Parathyroid adenoma (tissue), 2 donors: Measurements from ENCODE around the gene CDC14B.

Experiments
- H2AFZ ChIP-seq: fragments of 300-600 bp; sonication (generic); one replicate; pipeline ENCODE4 v1.7.0; 2017; ENCODE audit warnings: antibody characterized with exemption, mild to moderate bottlenecking
- H3K27ac ChIP-seq: fragments of 300-600 bp; sonication (generic); one replicate; pipeline ENCODE4 v1.7.0; 2017
- H3K27me3 ChIP-seq: fragments of 300-600 bp; sonication (generic); one replicate; pipeline ENCODE4 v1.7.0; 2017; ENCODE audit warnings: low read length; ENCODE audit not compliant: control insufficient read depth, insufficient read depth
- H3K36me3 ChIP-seq: fragments of 300-600 bp; sonication (generic); one replicate; pipeline ENCODE4 v1.7.0; 2017; ENCODE audit warnings: low read length; ENCODE audit not compliant: control insufficient read depth, insufficient read depth
- H3K4me1 ChIP-seq: fragments of 300-600 bp; sonication (generic); one replicate; pipeline ENCODE4 v1.7.0; 2017; ENCODE audit warnings: control low read depth
- H3K4me2 ChIP-seq: fragments of 300-600 bp; sonication (generic); one replicate; pipeline ENCODE4 v1.7.0; 2017; ENCODE audit warnings: low read length
- H3K4me3 ChIP-seq: fragments of 300-600 bp; sonication (generic); one replicate; pipeline ENCODE4 v1.7.0; 2017; ENCODE audit warnings: low read depth, low read length
- H3K79me2 ChIP-seq: fragments of 300-600 bp; sonication (generic); one replicate; pipeline ENCODE4 v1.7.0; 2017; ENCODE audit warnings: control low read depth
- H3K9ac ChIP-seq: fragments of 300-600 bp; sonication (generic); one replicate; pipeline ENCODE4 v1.7.0; 2017; ENCODE audit warnings: mild to moderate bottlenecking
- H3K9me3 ChIP-seq: fragments of 300-600 bp; sonication (generic); one replicate; pipeline ENCODE4 v1.7.0; 2017; ENCODE audit warnings: low read length; ENCODE audit not compliant: control insufficient read depth
- CTCF ChIP-seq: fragments of 300-600 bp; sonication (generic); IDR thresholded peaks from one replicate; pipeline ENCODE4 v1.7.0; 2017; ENCODE audit warnings: antibody characterized with exemption, mild to moderate bottlenecking
- donor health status: primary hyperparathyroidism.

Gene CDC14B

GRCh38 chr9:96459268-96460007 is 160.2 kb downstream of the CDC14B start:
- Histone ChIP-seq H3K9me3 (no peaks in the 10 kb centered on the region), H3K27ac (no peak overlapping the region), H3K4me3 (no peak overlapping the region), H3K4me1 (peaks cover 4% of the 10 kb centered on the region), H3K27me3 (no peaks in the 10 kb centered on the region), H3K4me2 (no peak overlapping the region), H3K79me2 (no peaks in the 10 kb centered on the region), H2AFZ (no peak overlapping the region), H3K9ac (no peak overlapping the region), H3K36me3 (no peaks in the 10 kb centered on the region)
- no peak for TF ChIP-seq CTCF

- no peak for TF ChIP-seq CTCF
- H2AFZ ChIP-seq, result no peak overlapping the region
- H3K4me1 ChIP-seq, result no peaks in the 10 kb centered on the region
- H3K4me2 ChIP-seq, result no peak overlapping the region
- no peak overlapping the region for H3K9ac ChIP-seq
- no peak overlapping the region for H3K4me3 ChIP-seq
- H3K36me3 ChIP-seq, result no peaks in the 10 kb centered on the region
- no peaks in the 10 kb centered on the region for H3K27me3 ChIP-seq
- no peak overlapping the region for H3K27ac ChIP-seq
- no peaks in the 10 kb centered on the region for H3K9me3 ChIP-seq
- H3K79me2 ChIP-seq, result no peaks in the 10 kb centered on the region
Observed at GRCh38 chr9:96458226-96458625, 161.4 kb downstream of the CDC14B start.

GRCh38 chr9:96457266-96457665 is 162.4 kb downstream of the CDC14B start:
- H3K4me3 ChIP-seq, result no peak overlapping the region
- H3K27ac ChIP-seq, result no peak overlapping the region
- no peaks in the 10 kb centered on the region for H3K9me3 ChIP-seq
- TF ChIP-seq CTCF, result no peak
- no peaks in the 10 kb centered on the region for H3K4me1 ChIP-seq
- H3K79me2 ChIP-seq, result no peaks in the 10 kb centered on the region
- no peak overlapping the region for H3K4me2 ChIP-seq
- H3K9ac ChIP-seq, result no peak overlapping the region
- H3K27me3 ChIP-seq, result no peaks in the 10 kb centered on the region
- H3K36me3 ChIP-seq, result no peaks in the 10 kb centered on the region
- no peak overlapping the region for H2AFZ ChIP-seq

- Histone ChIP-seq H3K79me2 (no peaks in the 10 kb centered on the region), H3K9ac (no peak overlapping the region), H3K4me2 (no peak overlapping the region), H3K27ac (no peak overlapping the region), H3K9me3 (no peaks in the 10 kb centered on the region), H3K4me3 (no peak overlapping the region), H3K27me3 (no peaks in the 10 kb centered on the region), H3K36me3 (no peaks in the 10 kb centered on the region), H2AFZ (no peak overlapping the region), H3K4me1 (no peaks in the 10 kb centered on the region)
- peak; percentile 9 for TF ChIP-seq CTCF
Observed at GRCh38 chr9:96453625-96454024, 166.0 kb downstream of the CDC14B start.
